WTC11 (cell line): ENCODE data around the gene TANGO2.

Experiments used
- CREB1 ChIP-seq: sonication (generic); formaldehyde crosslinking; IDR thresholded peaks from 2 replicates; pipeline ENCODE4 v1.8.0; 2023; ENCODE audit warnings: mild to moderate bottlenecking, missing genetic modification reagents
- CTCF ChIP-seq: fragments of 200-600 bp; IDR thresholded peaks from 2 replicates; pipeline ENCODE4 v1.8.0; 2022; ENCODE audit warnings: antibody characterized with exemption
- E2F5 ChIP-seq: sonication (generic); formaldehyde crosslinking; IDR thresholded peaks from 2 replicates; pipeline ENCODE4 v1.8.1; 2022; ENCODE audit warnings: mild to moderate bottlenecking, moderate library complexity, missing genetic modification reagents
- ELF4 ChIP-seq: sonication (generic); formaldehyde crosslinking; IDR thresholded peaks from 2 replicates; pipeline ENCODE4 v1.8.1; 2022; ENCODE audit warnings: low read depth, mild to moderate bottlenecking, moderate library complexity, missing genetic modification reagents
- ESRRA ChIP-seq: sonication (generic); formaldehyde crosslinking; IDR thresholded peaks from 2 replicates; pipeline ENCODE4 v1.8.1; 2022; ENCODE audit warnings: mild to moderate bottlenecking, missing genetic modification reagents, borderline replicate concordance
- FOXP4 ChIP-seq: sonication (generic); formaldehyde crosslinking; IDR thresholded peaks from 2 replicates; pipeline ENCODE4 v1.8.0; 2022; ENCODE audit warnings: mild to moderate bottlenecking, missing genetic modification reagents
- NR2C2 ChIP-seq: sonication (generic); formaldehyde crosslinking; IDR thresholded peaks from 2 replicates; pipeline ENCODE4 v1.8.0; 2022; ENCODE audit warnings: mild to moderate bottlenecking, missing genetic modification reagents
- SMAD4 ChIP-seq: sonication (generic); formaldehyde crosslinking; IDR thresholded peaks from 2 replicates; pipeline ENCODE4 v1.8.0; 2022; ENCODE audit warnings: mild to moderate bottlenecking, missing genetic modification reagents
- STAT6 ChIP-seq: sonication (generic); formaldehyde crosslinking; conservative IDR thresholded peaks from 2 replicates; pipeline ENCODE4 v1.8.1; 2023; ENCODE audit warnings: mild to moderate bottlenecking, low read depth, missing genetic modification reagents, moderate library complexity
- TEAD4 ChIP-seq: sonication (generic); formaldehyde crosslinking; IDR thresholded peaks from 2 replicates; pipeline ENCODE4 v1.8.0; 2022; ENCODE audit warnings: mild to moderate bottlenecking, missing genetic modification reagents
- ZBTB21 ChIP-seq: sonication (generic); formaldehyde crosslinking; IDR thresholded peaks from 2 replicates; pipeline ENCODE4 v1.8.1; 2023; ENCODE audit warnings: mild to moderate bottlenecking, missing genetic modification reagents, borderline replicate concordance
- ZNF121 ChIP-seq: sonication (generic); formaldehyde crosslinking; IDR thresholded peaks from 2 replicates; pipeline ENCODE4 v1.8.0; 2023; ENCODE audit warnings: missing genetic modification reagents
- ZNF138 ChIP-seq: sonication (generic); formaldehyde crosslinking; conservative IDR thresholded peaks from 2 replicates; pipeline ENCODE4 v1.8.1; 2022; ENCODE audit warnings: mild to moderate bottlenecking, moderate library complexity, missing genetic modification reagents

- no peak for TF ChIP-seq ESRRA (CRISPR knock-in tag)
- no peak for TF ChIP-seq FOXP4
- TF ChIP-seq STAT6, result no peak
- no peak for TF ChIP-seq SMAD4 (CRISPR knock-in tag)
- TF ChIP-seq ELF4 (CRISPR knock-in tag), result no peak
- TF ChIP-seq CTCF, result no peak
- TF ChIP-seq CREB1 (CRISPR knock-in tag), result no peak
- no peak for TF ChIP-seq ZBTB21 (CRISPR knock-in tag)
- no peak for TF ChIP-seq E2F5 (CRISPR knock-in tag)
- TF ChIP-seq ZNF121 (CRISPR knock-in tag), result no peak
- no peak for TF ChIP-seq TEAD4 (CRISPR knock-in tag)
- no peak for TF ChIP-seq ZNF138 (CRISPR knock-in tag)
- TF ChIP-seq NR2C2 (CRISPR knock-in tag), result no peak
Observed at GRCh38 chr22:20002636-20003035, 18.3 kb upstream of the TANGO2 start.
